Measurements from ENCODE around the gene CCDC190. TPM values are rescaled to one million over a fixed set of nuclear protein-coding genes. Genes with fewer than 3 reads are reported as not detected.
"Not testable (repeated sequence)": the region's sequence is repeated elsewhere in the genome, so short reads cannot be mapped to it uniquely, and the experiment has no call there.

Gene CCDC190
- total RNA-seq, 4 donors from 2014 or later = not detected

DNA sequence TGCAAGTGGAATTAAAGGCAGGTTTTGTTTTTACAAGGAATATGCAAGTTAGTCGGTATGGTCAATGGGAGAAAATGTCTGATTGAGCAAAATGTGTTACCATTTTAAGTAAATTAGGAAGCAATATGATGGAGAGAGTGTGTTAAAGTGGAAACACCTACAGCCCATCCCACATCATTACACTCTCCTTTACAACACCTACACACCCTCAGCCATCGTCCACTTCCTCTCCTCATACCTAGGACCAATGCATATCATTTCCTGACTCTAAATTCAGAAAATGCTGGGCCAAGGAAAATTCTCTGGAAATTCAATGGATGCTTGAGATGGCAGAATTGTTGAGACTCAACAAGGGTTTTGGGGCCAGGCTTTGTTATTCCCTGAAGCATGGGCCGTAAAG lies 16.4 kb upstream of the CCDC190 start:
- ATAC-seq (no peak), DNase-seq (no peak)
- peaks cover 0 to 9% of the 10 kb centered on the region in 2 donors for H3K4me1 ChIP-seq
- H3K27ac ChIP-seq = no peak overlapping the region
- in situ Hi-C loops (cut with MboI; ENCODE audit: low sequenced_read_pairs in 4 of 4) (loop anchor here in 3 of 4 donors (5.0 to 25.0 kb wide), 5 partner anchors 185 to 300 kb away; partner anchors contain the start of gene RGS4 (in 2 of the 3)), intact Hi-C loops (cut with DNase I; ENCODE audit: low total_unique reads) (no loop called here)
- TF ChIP-seq POLR2A (IDR thresholded peaks at IDR 0.05) = no peak
- TF ChIP-seq, protein P1, sequence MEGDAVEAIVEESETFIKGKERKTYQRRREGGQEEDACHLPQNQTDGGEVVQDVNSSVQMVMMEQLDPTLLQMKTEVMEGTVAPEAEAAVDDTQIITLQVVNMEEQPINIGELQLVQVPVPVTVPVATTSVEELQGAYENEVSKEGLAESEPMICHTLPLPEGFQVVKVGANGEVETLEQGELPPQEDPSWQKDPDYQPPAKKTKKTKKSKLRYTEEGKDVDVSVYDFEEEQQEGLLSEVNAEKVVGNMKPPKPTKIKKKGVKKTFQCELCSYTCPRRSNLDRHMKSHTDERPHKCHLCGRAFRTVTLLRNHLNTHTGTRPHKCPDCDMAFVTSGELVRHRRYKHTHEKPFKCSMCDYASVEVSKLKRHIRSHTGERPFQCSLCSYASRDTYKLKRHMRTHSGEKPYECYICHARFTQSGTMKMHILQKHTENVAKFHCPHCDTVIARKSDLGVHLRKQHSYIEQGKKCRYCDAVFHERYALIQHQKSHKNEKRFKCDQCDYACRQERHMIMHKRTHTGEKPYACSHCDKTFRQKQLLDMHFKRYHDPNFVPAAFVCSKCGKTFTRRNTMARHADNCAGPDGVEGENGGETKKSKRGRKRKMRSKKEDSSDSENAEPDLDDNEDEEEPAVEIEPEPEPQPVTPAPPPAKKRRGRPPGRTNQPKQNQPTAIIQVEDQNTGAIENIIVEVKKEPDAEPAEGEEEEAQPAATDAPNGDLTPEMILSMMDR (IDR thresholded peaks at IDR 0.05 in 4 of 5, conservative IDR thresholded peaks at IDR 0.05 in 1 of 5) = no peak
- no peak overlapping the region for H3K4me3 ChIP-seq
- H3K9me3 ChIP-seq = no peaks in the 10 kb centered on the region
- no peaks in the 10 kb centered on the region for H3K27me3 ChIP-seq
- no peaks in the 10 kb centered on the region for H3K36me3 ChIP-seq

DNA sequence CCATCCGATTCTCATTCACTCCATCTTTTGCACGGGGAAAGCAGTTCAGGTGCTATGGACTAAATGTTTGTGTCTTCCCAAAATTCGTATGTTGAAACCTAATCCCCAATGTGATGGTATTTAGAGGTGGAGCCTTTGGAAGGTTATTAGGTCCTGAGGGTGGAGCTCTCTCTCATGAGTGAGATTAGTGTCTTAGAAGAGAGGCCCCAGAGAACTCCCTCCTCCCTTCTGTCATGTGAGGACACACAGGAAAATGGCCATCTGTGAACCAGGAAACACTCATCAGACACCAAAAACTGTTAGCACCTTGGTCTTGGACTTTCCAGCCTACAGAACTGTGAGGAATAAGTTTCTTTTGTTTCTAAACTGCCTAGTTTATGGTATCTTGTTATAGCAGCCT lies 15.8 kb upstream of the CCDC190 start:
- intact Hi-C loops (cut with DNase I; ENCODE audit: low total_unique reads) (no loop called here), in situ Hi-C loops (cut with MboI; ENCODE audit: low sequenced_read_pairs in 4 of 4) (loop anchor here in 3 of 4 donors (5.0 to 25.0 kb wide), 5 partner anchors 186 to 301 kb away; partner anchors contain the start of gene RGS4 (in 2 of the 3))

DNA sequence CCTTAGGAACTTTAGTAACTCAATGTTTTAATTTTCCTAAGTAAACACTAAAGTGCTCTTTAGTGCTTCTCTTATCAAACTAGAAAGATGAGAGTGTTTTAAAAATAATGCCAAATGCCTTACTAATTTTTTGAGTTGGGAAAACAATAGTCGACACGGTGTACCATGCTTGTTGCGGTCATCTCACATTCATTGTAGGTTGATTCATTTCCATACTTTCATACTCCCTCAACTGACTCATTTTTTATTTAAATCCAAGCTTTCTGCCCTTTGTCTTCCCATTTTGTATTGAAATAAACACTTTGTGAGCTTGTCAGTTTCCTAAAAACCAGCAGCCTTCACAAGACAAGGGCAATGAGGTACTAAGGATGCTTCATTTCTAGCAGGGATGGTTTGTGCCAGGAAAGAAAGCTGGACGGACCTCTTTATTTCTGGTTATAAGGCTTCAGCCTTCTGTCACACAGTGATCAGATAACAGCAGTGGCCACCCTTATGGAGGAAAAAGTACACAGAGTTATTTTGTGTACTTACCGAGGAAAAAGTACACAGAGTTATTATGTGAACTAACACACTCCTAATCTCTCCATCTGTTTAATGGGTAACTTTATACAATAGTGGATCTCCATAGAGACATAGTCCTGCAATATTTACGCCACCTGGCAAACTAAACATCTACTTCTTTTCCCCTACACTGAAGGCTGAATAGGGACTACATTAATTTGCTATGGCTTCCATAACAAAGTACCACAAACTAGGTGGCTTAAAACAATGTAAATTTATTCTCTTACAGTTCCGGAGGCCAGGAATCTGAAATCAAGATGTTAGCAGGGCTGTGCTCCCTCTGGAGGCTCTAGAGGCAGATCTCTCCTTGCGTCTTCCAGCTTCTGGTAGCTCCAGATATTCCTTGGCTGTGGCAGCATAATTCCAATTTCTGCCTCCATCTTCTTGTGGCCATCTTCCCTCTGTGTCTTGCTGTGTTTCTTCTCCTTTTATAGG lies 13.0 kb upstream of the CCDC190 start:
- Histone ChIP-seq H3K9me3 (peaks cover 0 to 5% (median 0%) of the 10 kb centered on the region in 3 donors), H3K27ac (no peak overlapping the region), H3K27me3 (no peaks in the 10 kb centered on the region), H3K36me3 (no peaks in the 10 kb centered on the region), H3K4me1 (no peaks in the 10 kb centered on the region), H3K4me3 (no peak overlapping the region)
- intact Hi-C loops (cut with DNase I; ENCODE audit: low total_unique reads) = no loop called here
- in situ Hi-C loops (cut with MboI; ENCODE audit: low sequenced_read_pairs in 4 of 4) = loop anchor here (10.0 to 25.0 kb wide), 3 partner anchors 191 to 438 kb away; partner anchors contain the start of genes NUF2 (in 2 of the 4) and RGS4 (in 1 of the 4)
- TF ChIP-seq POLR2A (IDR thresholded peaks at IDR 0.05) = no peak
- TF ChIP-seq, protein P1 (IDR thresholded peaks at IDR 0.05 in 4 of 5, conservative IDR thresholded peaks at IDR 0.05 in 1 of 5) = no peak
- no peak for DNase-seq
- ATAC-seq = no peak

More for the DNA sequence above, 15.8 kb upstream of the CCDC190 start:
- Histone ChIP-seq H3K27me3 (no peaks in the 10 kb centered on the region), H3K36me3 (no peaks in the 10 kb centered on the region), H3K9me3 (no peaks in the 10 kb centered on the region), H3K27ac (no peak overlapping the region), H3K4me1 (peaks cover 0 to 4% of the 10 kb centered on the region in 2 donors), H3K4me3 (no peak overlapping the region)
- TF ChIP-seq, protein P1 (IDR thresholded peaks at IDR 0.05 in 4 of 5, conservative IDR thresholded peaks at IDR 0.05 in 1 of 5) = no peak
- TF ChIP-seq POLR2A (IDR thresholded peaks at IDR 0.05) = no peak
- DNase-seq (no peak), ATAC-seq (no peak)

DNA sequence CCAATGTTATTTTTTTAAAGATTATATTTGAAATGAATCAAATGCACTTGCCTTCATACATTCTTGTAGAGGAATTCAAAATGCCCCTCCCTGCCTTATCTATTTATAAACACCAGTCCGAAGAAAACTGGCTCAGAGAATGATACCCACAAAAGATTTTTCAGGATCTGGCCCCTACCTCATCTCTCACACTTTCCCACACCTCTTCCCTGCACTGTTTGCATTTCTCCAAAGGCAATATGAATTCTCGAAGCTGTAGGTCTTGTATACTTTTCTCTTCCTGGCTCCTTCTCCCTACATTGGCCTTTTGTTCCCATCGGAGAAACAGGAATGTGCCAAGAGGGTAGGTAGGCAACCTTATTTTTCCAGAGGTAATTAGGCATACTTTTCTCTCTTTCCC lies 12.0 kb upstream of the CCDC190 start:
- Histone ChIP-seq H3K4me1 (no peaks in the 10 kb centered on the region), H3K36me3 (no peaks in the 10 kb centered on the region), H3K9me3 (peaks cover 0 to 5% (median 0%) of the 10 kb centered on the region in 3 donors), H3K27me3 (no peaks in the 10 kb centered on the region), H3K27ac (no peak overlapping the region), H3K4me3 (no peak overlapping the region)
- intact Hi-C loops (cut with DNase I; ENCODE audit: low total_unique reads) = no loop called here
- in situ Hi-C loops (cut with MboI; ENCODE audit: low sequenced_read_pairs in 4 of 4) = loop anchor here (10.0 to 25.0 kb wide), 3 partner anchors 192 to 439 kb away; partner anchors contain the start of genes NUF2 (in 2 of the 4) and RGS4 (in 1 of the 4)
- ATAC-seq (no peak), DNase-seq (no peak)
- TF ChIP-seq, protein P1 (IDR thresholded peaks at IDR 0.05 in 4 of 5, conservative IDR thresholded peaks at IDR 0.05 in 1 of 5) = no peak
- TF ChIP-seq POLR2A (IDR thresholded peaks at IDR 0.05) = no peak

DNA sequence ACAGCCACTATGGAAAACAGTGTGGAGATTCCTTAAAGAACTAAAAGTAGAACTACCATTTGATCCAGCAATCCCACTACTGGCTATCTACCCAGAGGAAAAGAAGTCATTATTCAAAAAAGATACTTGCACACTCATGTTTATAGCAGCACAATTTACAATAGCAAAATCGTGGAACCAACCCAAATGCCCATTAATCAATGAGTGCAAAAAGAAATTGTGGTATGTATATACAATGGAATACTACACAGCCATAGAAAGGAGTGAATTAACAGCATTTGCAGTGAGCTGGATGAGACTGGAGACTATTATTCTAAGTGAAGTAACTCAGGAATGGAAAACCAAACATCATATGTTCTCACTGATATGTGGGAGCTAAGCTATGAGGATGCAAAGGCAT lies 10.4 kb upstream of the CCDC190 start:
- intact Hi-C loops (cut with DNase I; ENCODE audit: low total_unique reads) = not testable (repeated sequence)

More for the DNA sequence above, 10.4 kb upstream of the CCDC190 start:
- in situ Hi-C loops (cut with MboI; ENCODE audit: low sequenced_read_pairs in 4 of 4) = loop anchor here (10.0 to 25.0 kb wide), 3 partner anchors 193 to 441 kb away; partner anchors contain the start of genes NUF2 (in 2 of the 4) and RGS4 (in 1 of the 4)
- H3K9me3 ChIP-seq, H3K27ac ChIP-seq, DNase-seq, H3K27me3 ChIP-seq, ATAC-seq, H3K4me3 ChIP-seq, H3K4me1 ChIP-seq, H3K36me3 ChIP-seq: not testable (repeated sequence)
